Endothelial cell of coronary artery (primary cell): Measurements from ENCODE around the gene ARID5A. TPM values are rescaled to one million over a fixed set of nuclear protein-coding genes. Genes with fewer than 3 reads are reported as not detected.

Experiments used
- total RNA-seq: library from RNA; depleted of rRNA; stranded (reverse); fragments of >200 nt; gene quantifications from 2 replicates; pipeline ENCODE4 v1.2.3, GENCODE V29; 2014

Gene ARID5A
- total RNA-seq: 7.7 and 7.9 TPM in 2 replicates

GRCh38 chr2:96536445-96537065 lies at the start of gene ARID5A:
ARID5A (plus strand) TSS chr2:96536752; CDS start chr2:96536827, 75 bp downstream.

GRCh38 chr2:96505231-96505889 lies 31.2 kb upstream of the ARID5A start, which contains the start of gene NEURL3:
NEURL3 (minus strand) TSS chr2:96505357; CDS start chr2:96505286, 71 bp downstream.

Other genes with a start within 250 kb of the ARID5A start
- gene SNRNP200, start 231.2 kb upstream of the ARID5A start, total RNA-seq: 55.1 and 59.1 TPM in 2 replicates
- gene ITPRIPL1, start 211.4 kb upstream of the ARID5A start, total RNA-seq: 0.75 and 0.99 TPM in 2 replicates
- 8.7 and 18.6 TPM in 2 replicates for gene NCAPH, start 201.0 kb upstream of the ARID5A start, total RNA-seq
- gene NEURL3, start 31.4 kb upstream of the ARID5A start, total RNA-seq: not detected in 2 replicates
- 22.4 and 23.8 TPM in 2 replicates for gene KANSL3, start 101.6 kb downstream of the ARID5A start, total RNA-seq
- gene FER1L5, start 106.0 kb downstream of the ARID5A start, total RNA-seq: under 0.01 and 0.09 TPM in 2 replicates
- gene LMAN2L, start 203.3 kb downstream of the ARID5A start, total RNA-seq: 22.7 and 25.9 TPM in 2 replicates
- 2.0 and 3.2 TPM in 2 replicates for gene CNNM4, start 224.2 kb downstream of the ARID5A start, total RNA-seq